Lung microvascular endothelial cell (primary cell): Measurements from ENCODE around the gene PTPA. TPM values are rescaled to one million over a fixed set of nuclear protein-coding genes. Genes with fewer than 3 reads are reported as not detected.
"Not testable (repeated sequence)": the region's sequence is repeated elsewhere in the genome, so short reads cannot be mapped to it uniquely, and the experiment has no call there.

Experiments used
- DNase-seq, 2 donors: peaks; one replicate each; pipeline versions ENCODE4 v3.0.0 to v3.0.0-alpha.2; 2010; ENCODE audit warnings: low read depth in 2 of 2
- total RNA-seq: library from RNA; depleted of rRNA; stranded (reverse); fragments of >200 nt; gene quantifications from 2 replicates; pipeline ENCODE4 v1.2.1, GENCODE V29; 2014

PTPA gene
- total RNA-seq, 1 donor from 2014 or later = 86.1 TPM

DNA sequence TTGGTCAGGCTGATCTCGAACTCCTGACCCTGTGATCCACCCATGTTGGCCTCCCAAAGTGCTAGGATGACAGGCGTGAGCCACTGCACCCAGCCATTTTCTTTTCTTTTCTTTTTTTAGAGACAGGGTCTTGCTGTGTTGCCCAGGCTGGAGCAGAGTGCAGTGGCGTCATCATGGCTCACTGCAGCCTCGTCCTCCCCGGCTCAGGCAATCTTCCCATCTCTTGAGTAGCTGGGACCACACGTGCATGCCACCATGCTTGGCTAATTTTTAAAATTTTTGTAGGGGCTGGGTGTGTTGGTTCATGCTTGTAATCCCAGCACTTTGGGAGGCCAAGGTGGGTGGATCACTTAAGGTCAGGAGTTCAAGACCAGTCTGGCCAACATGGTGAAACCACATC lies 85.8 kb downstream of the PTPA start:
- DNase-seq = not testable (repeated sequence)

DNA sequence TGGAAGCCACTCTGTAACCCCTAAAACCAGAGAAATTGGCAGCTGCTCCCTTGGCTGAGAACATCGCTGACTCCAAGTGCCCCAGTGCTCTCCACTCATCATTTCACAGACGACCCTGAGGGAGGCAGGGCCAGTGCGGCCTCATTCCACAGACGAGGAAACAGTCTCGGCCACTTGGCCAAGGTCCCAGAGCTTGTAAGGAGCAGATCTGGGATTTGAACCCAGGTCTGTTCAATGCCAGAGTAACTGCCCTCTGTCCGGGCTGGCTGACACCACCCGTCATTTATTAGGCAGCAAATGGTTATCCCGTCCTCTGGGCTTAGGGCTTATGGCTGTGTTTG lies 86.7 kb downstream of the PTPA start:
- DNase-seq = no peak

Other genes starting within 250 kb of the PTPA start
- gene KYAT1, start 229.5 kb upstream of the PTPA start, total RNA-seq = 3.5 and 5.6 TPM in 2 replicates
- gene LRRC8A, start 229.3 kb upstream of the PTPA start, total RNA-seq = 62.1 and 101 TPM in 2 replicates
- gene PHYHD1, start 190.4 kb upstream of the PTPA start, total RNA-seq = 0.20 and 0.22 TPM in 2 replicates
- gene DOLK, start 163.8 kb upstream of the PTPA start, total RNA-seq = 22.0 and 40.9 TPM in 2 replicates
- gene NUP188, start 163.7 kb upstream of the PTPA start, total RNA-seq = 27.0 and 40.1 TPM in 2 replicates
- 20.0 and 28.6 TPM in 2 replicates for gene SH3GLB2, start 83.1 kb upstream of the PTPA start, total RNA-seq
- gene MIGA2, start 74.8 kb upstream of the PTPA start, total RNA-seq = 13.5 and 16.9 TPM in 2 replicates
- 7.2 and 8.3 TPM in 2 replicates for gene DOLPP1, start 30.3 kb upstream of the PTPA start, total RNA-seq
- gene CRAT, start 622 bp upstream of the PTPA start, total RNA-seq = 24.2 and 25.6 TPM in 2 replicates
- gene IER5L, start 66.8 kb downstream of the PTPA start, total RNA-seq = 13.1 and 20.4 TPM in 2 replicates